Hematopoietic multipotent progenitor cell treated with erythropoietin and hydrocortisone succinate and interleukin-3 and kit ligand, for 17 days (in vitro differentiated cells): ENCODE results near the gene TAGLN3.

Experiments
- DNase-seq: peaks from one replicate; pipeline ENCODE4 v3.0.0-alpha.2; 2015; ENCODE audit warnings: low spot score

The TAGLN3 gene

GRCh38 chr3:112048911-112049310 is 50.2 kb downstream of the TAGLN3 start:
- DNase-seq, result no peak

DNA sequence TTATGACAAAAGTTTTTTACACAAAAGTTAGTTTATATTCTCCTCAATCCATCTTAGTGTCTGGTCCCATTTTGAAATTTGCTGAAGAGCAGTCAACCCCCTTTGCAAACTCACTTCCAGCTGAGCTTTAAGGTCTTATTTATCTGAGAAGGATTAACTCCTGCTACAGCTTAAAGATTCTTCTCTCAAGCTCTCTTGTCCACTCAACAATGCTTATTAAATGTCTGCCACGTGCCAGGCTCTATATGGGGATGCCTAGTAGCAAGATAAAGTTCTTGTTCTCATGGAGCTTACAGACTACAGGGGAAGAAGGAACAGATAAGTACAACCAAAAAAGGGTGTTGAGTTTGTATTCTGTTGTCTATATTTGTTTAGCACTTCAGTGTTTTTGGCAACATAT is 54.5 kb downstream of the TAGLN3 start:
- DNase-seq, result no peak

- no peak for DNase-seq
Observed at GRCh38 chr3:112056451-112056929, 57.8 kb downstream of the TAGLN3 start.

GRCh38 chr3:112059497-112059896 is 60.8 kb downstream of the TAGLN3 start:
- no peak for DNase-seq

DNA sequence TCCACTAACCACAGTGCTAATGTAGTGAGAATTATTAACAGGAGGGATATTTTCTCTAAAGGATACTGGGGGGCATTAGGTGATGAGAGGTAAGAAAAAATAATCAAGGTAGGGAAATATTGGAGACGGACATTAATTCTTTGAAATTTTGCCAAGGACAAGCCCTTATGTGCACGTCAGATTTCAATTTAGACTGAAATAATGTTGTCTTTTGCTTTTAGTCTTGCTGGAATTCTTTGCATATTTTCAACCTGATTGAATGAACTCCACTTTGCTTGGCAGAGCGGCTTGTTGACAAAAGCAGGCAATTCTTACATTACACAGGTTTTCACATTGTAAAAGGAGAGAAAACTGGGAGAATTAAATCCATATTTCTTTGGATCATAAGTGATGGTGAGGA is 62.4 kb downstream of the TAGLN3 start:
- no peak for DNase-seq
